ENCODE results near the gene DYSF.

The DYSF gene

DNA sequence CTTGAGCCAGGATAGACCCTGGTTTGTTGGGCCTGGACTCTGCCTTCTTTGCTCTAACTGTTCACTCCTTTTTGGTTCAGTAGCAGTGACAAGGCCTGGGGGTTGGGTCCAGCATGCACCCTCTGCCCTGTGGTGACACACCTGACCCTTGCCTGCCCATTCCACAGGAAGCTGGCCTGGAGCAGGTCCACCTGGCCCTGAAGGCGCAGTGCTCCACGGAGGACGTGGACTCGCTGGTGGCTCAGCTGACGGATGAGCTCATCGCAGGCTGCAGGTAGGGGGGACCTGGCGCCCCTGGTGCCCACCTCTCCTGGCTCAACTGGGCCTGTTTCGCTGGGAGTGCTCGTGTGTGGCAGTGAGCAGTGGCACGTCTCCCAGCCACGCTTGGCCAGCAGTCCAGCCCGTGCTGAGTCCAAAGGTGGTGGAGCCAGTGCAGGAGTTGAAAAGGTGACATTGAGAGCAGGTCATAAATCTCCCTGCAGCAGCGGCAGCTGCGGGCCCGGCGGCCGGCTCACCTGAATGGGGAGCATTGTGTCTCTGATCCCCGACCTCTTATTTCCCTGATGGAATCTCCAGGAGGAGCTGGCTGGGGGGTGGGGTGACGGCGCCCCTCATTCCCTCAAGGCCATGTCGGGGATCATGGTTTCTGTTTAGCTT is 102.6 kb downstream of the DYSF start:
- H3K27ac ChIP-seq, result no peak overlapping the region
- TF ChIP-seq, protein P1, sequence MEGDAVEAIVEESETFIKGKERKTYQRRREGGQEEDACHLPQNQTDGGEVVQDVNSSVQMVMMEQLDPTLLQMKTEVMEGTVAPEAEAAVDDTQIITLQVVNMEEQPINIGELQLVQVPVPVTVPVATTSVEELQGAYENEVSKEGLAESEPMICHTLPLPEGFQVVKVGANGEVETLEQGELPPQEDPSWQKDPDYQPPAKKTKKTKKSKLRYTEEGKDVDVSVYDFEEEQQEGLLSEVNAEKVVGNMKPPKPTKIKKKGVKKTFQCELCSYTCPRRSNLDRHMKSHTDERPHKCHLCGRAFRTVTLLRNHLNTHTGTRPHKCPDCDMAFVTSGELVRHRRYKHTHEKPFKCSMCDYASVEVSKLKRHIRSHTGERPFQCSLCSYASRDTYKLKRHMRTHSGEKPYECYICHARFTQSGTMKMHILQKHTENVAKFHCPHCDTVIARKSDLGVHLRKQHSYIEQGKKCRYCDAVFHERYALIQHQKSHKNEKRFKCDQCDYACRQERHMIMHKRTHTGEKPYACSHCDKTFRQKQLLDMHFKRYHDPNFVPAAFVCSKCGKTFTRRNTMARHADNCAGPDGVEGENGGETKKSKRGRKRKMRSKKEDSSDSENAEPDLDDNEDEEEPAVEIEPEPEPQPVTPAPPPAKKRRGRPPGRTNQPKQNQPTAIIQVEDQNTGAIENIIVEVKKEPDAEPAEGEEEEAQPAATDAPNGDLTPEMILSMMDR (conservative IDR thresholded peaks at IDR 0.05), result no peak
- no peak for TF ChIP-seq ZFX (IDR thresholded peaks at IDR 0.05)

DNA sequence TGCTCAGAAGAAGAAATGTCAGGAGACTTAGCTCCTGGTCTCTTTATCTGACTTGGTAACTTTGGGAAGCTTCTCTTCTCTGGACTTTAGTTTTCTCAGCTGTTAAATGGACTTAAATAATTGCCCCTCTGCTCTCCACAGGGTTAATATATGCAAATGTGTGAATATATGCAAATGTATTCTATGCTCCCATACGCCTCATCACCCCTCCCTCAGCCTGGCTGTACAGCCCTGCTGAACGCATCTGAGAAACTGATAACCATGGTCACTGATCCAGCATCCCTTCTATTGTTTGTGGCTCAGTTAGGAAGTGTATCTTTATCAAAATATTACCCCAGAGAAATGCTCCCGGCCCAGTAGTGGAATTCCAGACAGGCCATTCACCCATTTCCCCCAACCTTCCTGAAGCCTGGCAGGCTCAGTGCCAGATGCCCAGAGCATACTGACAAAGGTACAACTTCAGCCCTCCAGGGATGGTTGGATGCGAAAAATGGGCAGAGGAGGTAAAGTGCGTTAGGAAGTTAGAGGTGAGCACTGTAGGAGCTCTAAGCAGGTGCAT is 103.4 kb downstream of the DYSF start:
- no peak overlapping the region for H3K27ac ChIP-seq
- TF ChIP-seq, protein P1 (conservative IDR thresholded peaks at IDR 0.05), result no peak
- TF ChIP-seq ZFX (IDR thresholded peaks at IDR 0.05), result no peak

DNA sequence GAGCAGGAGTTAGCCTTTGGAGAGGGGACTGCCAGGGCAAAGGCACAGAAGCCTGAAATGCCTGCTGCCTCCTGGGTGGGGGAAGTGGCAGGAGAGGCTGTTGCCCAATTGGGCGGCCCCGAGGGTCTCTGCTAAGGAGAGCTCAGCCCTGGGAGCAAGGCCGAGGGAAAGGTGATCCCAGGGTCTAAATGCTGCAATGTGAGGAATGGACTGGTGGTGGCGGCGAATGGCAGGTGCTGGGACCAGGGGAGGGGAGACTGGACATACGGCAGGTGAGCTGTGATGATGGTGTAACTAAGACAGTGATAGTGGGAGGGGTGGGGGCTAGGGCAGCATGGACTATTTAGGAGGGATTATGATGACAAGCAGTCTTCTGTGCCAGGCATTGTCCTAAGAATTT is 104.0 kb downstream of the DYSF start:
- no peak overlapping the region for H3K27ac ChIP-seq
- TF ChIP-seq, protein P1 (conservative IDR thresholded peaks at IDR 0.05), result no peak
- TF ChIP-seq ZFX (IDR thresholded peaks at IDR 0.05), result no peak

DNA sequence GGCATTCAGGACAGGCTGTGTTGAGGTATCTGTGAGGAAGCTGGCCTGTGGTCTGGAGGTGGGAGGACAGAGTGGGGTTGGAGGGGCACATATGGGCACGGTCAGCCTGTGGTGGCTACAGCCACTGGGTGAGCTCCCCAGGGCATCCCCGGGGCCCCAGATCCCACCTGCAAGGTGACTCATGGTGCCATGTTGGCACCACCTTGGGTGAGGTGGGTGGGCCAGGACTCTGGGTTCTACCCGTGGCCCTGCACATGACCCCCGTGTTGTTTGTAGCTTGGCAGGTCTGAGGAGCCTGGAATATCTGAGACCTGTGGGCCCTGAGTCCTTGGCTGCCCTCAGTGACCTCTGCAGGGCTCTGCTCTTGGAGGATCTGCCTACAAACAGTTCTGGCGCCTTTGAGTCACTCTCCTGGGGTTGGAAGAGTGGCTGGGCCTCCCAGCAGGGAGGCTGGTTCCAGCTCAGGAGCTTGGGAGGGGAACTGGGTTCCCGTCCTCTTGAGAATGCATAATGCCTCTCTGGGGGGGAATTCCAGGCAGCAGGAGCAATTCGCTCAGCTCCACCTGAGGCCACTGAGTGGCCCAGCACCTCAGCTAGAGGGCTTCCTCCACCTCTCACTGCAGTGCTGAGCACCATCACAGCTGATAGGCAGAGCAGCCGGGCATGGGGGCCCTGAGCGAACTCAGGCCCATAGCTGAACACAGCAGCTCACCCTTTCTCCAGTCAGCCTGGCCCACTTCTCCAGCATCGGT is 105.1 kb downstream of the DYSF start:
- H3K27ac ChIP-seq, result no peak overlapping the region
- TF ChIP-seq, protein P1 (conservative IDR thresholded peaks at IDR 0.05), result no peak
- no peak for TF ChIP-seq ZFX (IDR thresholded peaks at IDR 0.05)

DNA sequence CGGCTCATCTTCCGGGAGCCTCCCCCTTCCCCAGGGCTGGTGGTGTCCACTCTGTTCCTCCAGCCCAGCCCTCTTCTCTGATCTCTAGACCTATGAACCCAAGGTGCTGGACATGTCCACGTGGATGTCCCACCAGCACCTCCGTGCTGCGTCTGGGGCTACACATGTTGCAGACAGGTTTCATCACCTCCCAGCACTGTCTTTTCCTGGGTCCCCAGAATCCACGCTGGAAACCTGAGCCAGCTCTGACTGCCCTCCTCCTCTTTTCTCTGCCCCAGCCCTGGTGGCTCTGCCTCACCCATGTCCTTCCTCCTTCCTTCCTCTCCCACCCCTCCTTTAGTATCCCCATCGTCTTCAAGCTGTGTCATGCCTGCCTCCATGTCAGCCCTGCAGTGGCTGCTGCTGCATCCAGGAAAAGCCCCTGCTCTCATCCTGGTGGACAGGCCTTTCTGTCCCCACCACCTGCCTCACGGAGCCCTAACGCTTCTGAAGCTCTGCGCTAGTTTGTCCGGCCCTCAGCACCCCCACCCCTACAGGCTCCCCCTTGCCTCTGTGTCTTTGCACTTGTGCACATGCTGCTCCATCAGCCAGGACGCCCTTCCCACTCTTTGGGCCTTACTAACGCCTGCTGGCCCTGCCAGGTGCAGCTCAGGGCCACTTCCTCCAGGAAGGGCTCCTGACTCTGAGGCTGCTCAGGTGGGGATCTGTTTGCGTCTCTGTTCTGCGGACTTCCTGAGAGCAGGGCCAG is 105.9 kb downstream of the DYSF start:
- H3K27ac ChIP-seq, result no peak overlapping the region
- TF ChIP-seq ZFX (IDR thresholded peaks at IDR 0.05), result no peak
- TF ChIP-seq, protein P1 (conservative IDR thresholded peaks at IDR 0.05), result no peak

DNA sequence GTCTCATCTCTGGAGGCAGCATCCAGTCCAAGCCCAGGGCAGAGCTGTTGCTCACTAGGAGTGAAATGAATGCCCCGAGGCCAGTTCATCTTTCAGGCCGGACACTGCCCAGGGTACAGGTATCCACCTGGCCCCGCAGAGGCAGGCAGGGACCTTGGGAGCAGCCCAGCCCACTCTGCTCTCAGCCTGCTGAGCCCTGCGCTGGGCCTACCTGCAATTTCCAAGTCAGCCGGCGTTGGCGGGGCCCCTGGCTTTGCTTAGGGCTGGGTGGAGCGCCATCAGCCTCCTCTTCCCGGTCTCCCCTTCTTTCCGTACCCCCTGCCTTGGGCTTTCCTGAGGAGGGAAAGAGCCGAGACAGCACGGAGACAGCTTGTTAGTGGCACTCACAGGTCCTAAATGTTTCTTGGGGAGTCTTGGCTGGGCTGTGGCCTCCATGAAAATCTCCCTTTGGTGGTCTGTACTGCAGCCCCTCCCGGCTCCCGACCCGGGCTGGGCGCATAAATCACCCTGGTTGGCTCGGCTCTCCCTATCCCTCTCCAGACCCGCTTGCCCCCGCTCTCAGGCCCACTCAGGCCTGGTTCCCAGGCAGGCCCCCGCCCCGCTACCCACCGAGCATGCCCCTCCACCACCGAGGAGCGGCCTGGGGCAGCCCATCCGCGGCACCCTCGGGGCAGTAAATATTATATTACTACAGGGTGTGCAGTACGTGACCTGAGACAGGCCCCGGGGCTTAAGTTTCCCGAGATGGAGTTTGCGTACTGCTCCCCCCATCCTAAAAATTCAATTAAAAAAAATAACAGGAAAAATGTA is 106.7 kb downstream of the DYSF start:
- no peak overlapping the region for H3K27ac ChIP-seq
- no peak for TF ChIP-seq ZFX (IDR thresholded peaks at IDR 0.05)
- TF ChIP-seq, protein P1 (conservative IDR thresholded peaks at IDR 0.05), result no peak

Measured in C4-2B (cell line).